Peyer's patch (tissue), 4 donors: ENCODE measurements around the gene TFDP1.

ENCODE experiments used
- POLR2A ChIP-seq, 2 donors: fragments of 450-650 bp; IDR thresholded peaks; one replicate each; pipeline ENCODE4 v1.5.1; 2017; ENCODE audit warnings: antibody characterized with exemption in 2 of 2, mild to moderate bottlenecking in 2 of 2, moderate library complexity in 2 of 2
- TF ChIP-seq, protein P1 (sequence below), 6 experiments: fragments of 450-650 bp in 4 of 6; fragments of 200-600 bp in 2 of 6; sonication (generic) in 1 of 6; IDR thresholded peaks; one replicate each; pipeline ENCODE4 v1.5.1; 2017 to 2019; ENCODE audit warnings: antibody characterized with exemption in 6 of 6, mild to moderate bottlenecking in 3 of 6, moderate library complexity in 1 of 6

DNA sequence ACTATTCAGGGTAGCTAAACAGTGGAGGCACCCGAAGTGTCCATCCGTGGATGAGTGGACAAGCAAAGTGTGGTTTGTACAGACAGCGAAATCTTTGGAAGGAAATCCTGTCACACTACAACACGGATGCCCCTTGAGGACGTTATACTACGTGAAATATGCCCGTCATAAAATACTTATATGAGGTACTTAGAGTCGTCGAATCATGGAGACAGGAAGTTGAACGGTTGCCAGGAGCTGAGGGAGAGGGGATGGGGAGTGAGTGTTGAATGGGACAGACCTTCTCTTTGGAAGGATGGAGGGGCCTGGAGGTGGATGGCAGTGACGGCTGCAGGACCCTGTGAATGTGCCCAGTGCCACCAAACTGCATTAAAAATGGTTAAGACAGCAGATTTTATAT lies 61.8 kb downstream of the TFDP1 start:
- TF ChIP-seq, protein P1, sequence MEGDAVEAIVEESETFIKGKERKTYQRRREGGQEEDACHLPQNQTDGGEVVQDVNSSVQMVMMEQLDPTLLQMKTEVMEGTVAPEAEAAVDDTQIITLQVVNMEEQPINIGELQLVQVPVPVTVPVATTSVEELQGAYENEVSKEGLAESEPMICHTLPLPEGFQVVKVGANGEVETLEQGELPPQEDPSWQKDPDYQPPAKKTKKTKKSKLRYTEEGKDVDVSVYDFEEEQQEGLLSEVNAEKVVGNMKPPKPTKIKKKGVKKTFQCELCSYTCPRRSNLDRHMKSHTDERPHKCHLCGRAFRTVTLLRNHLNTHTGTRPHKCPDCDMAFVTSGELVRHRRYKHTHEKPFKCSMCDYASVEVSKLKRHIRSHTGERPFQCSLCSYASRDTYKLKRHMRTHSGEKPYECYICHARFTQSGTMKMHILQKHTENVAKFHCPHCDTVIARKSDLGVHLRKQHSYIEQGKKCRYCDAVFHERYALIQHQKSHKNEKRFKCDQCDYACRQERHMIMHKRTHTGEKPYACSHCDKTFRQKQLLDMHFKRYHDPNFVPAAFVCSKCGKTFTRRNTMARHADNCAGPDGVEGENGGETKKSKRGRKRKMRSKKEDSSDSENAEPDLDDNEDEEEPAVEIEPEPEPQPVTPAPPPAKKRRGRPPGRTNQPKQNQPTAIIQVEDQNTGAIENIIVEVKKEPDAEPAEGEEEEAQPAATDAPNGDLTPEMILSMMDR (IDR thresholded peaks at IDR 0.05) = no peak
- no peak for TF ChIP-seq POLR2A (IDR thresholded peaks at IDR 0.05)
